Sciatic nerve (tissue), 2 donors: ENCODE measurements around the gene ERG. TPM values are rescaled to one million over a fixed set of nuclear protein-coding genes. Genes with fewer than 3 reads are reported as not detected.

Experiments
- ATAC-seq: fragments of 200-7000 bp; cut with Tn5 transposase; one replicate; pipeline ENCODE4 v1.9.1; 2020; ENCODE audit warnings: mild to moderate bottlenecking, moderate library complexity
- DNase-seq: peaks from one replicate; pipeline ENCODE4 v3.0.0-alpha.2; 2020; ENCODE audit warnings: low spot score
- intact Hi-C: fragments of 100-400 bp; cut with DNase I; formaldehyde crosslinking; loops from one replicate; pipeline ENCODE4 v1.14.2; 2022
- total RNA-seq: library from RNA; stranded (reverse); fragmentation: NEBNext Ultra II Directional; extraction: Animal tissue kit (Norgen Biotek cat#: 25700); gene quantifications from one replicate; pipeline ENCODE4 v1.2.1, GENCODE V29; 2021
- donor health status: DM: no; HTN: no; CAD: no.
- donor health status: DM: no; HTN: no; CAD: no.

ERG gene
- total RNA-seq, 1 donor from 2014 or later: 41.6 TPM

GRCh38 chr21:38410466-38410865 lies 87.8 kb downstream of the ERG start:
- intact Hi-C loops: no loop called here
- no peak for ATAC-seq
- DNase-seq: no peak

GRCh38 chr21:38409907-38410306 lies 88.4 kb downstream of the ERG start:
- DNase-seq: no peak
- ATAC-seq: no peak
- intact Hi-C loops: no loop called here

GRCh38 chr21:38404177-38404576 lies 94.1 kb downstream of the ERG start:
- intact Hi-C loops: no loop called here
- DNase-seq (no peak), ATAC-seq (no peak)

DNA sequence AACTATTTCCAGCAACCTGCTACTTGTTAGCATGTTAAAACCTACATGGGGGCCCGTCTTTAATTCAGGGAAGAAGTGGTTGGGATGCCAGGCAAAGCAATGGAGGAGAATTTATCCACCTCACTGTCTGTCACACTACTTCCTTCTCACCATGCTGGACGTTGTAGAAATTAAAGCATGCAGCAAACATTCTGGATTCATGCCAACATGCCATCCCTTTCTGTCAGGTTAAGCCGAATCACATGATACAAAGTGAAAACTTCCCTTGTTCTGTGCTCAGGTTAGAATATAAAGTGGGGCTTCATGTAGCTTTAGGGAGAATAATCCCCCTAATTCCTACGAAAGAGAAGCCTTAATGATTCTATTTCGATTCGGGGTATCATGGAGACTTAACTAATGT lies 95.5 kb downstream of the ERG start:
- intact Hi-C loops: no loop called here
- ATAC-seq: no peak
- DNase-seq: no peak

- DNase-seq: no peak
- ATAC-seq: no peak
- intact Hi-C loops: no loop called here
Measured at GRCh38 chr21:38402291-38402690, 96.0 kb downstream of the ERG start.

DNA sequence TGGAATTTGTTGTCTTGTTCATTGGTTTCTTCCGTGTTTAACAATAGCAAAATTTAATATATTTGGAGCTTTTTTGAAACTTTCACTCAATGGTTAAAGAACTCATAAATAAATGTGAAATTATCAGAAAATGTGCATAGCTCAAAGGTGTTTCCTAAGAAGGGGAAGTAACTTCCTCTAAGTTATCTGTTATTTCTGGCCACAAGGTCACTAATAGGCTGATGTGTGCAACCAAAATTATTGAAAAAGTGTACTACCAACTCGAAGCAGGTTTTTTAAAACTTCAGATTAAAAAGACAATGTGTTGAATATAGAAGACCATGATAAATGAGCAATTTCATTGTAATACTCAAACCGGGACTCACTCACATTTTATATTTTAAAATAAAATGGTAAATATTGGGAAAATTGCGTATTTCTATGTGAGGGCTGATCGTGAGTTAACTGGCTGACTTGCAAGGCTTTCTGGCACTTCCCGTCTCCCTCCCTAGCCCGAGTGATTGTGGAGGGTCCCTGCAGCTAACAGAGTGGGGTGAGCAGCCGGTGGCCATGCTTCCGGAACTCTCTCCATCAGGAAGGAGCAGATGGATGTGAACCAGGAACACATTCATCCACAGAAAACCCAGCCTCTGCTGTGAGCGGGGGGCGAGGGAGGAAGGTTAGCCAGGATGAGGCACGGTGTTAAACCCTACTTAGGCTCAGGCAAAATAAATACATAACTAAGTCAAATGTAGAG lies 96.9 kb downstream of the ERG start:
- ATAC-seq (no peak), DNase-seq (no peak)
- intact Hi-C loops: no loop called here

DNA sequence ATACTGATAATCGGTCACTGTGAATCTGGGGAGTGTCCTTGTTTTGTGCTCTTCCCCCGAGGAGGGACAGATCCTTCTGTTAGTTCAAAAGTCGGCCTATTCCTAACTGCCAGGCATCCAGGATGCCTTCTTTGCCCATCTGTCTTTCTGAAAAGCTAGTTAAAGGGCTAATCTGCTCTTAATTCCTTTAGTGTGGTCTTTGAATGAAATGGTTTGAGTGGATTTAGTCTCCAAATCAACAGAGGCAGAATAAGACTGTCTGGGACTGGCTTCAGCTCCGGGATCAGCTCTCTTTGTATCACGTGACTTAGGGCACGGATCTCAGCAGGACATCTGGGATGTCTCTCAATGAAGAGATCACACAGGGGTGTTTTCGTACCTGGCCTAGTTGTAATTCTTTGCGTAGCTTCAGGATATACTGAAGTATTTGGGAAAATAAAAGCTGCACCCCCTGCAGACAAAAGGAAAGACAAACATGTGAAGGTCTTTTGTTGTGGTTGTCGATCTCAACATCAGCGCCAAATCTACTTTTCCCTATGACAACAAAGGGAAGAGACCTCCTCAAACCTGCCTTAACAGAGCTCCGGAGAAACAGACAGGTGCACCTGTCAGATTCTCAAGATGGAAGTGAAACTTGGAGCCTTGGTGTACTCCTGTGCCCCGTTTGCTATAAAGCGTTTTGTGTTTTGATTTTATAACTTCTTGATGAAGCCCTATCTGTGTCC lies 97.9 kb downstream of the ERG start:
- ATAC-seq: no peak
- DNase-seq: no peak
- intact Hi-C loops: no loop called here

DNA sequence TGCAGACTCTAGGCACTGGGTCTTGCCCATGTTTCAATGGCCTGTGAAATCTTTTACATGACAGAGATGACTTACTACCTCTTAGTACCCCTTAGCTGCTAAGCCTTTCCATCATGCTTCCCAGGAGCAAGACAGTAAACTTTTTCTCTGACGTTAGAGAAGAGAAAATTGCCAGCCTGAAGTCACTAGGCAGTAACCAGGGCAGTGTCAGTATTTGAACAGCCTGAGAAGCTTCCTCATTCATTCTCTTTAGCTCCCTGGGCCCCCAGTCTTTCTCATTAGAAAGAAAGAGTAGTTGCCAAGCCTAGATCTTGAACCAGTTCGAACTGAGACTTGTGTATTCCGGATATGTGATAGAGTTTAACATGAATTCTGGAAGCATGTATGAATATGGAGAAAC lies 99.2 kb downstream of the ERG start:
- no peak for ATAC-seq
- intact Hi-C loops: no loop called here
- DNase-seq: no peak

GRCh38 chr21:38396325-38396724 lies 102.0 kb downstream of the ERG start:
- ATAC-seq (no peak), DNase-seq (no peak)
- intact Hi-C loops: no loop called here

- intact Hi-C loops: no loop called here
- ATAC-seq (no peak), DNase-seq (no peak)
Measured at GRCh38 chr21:38395581-38395980, 102.7 kb downstream of the ERG start.

DNA sequence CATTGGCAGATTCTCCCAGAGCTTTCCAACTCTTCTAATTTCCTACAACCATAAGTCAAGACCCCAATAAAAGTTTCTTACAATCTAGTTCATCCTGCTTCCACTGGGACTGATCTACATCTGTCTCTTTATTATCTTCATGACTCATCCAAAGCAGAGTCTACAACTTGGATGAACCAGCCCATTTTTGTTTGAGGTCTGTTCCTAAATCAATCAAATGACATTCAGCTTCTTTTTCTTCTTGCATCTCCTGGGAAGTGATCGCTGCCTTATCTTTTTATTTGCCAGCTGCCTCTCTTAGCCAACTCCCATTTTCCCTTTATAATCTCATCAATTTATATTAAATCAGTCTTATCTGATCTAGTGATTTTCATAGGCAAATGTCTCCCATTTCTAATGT lies 105.6 kb downstream of the ERG start:
- no peak for DNase-seq
- ATAC-seq: peak; percentile 76
- intact Hi-C loops: no loop called here

- ATAC-seq (no peak), DNase-seq (no peak)
- intact Hi-C loops: no loop called here
Measured at GRCh38 chr21:38389896-38390295, 108.4 kb downstream of the ERG start.

- no peak for DNase-seq
- ATAC-seq: no peak
- intact Hi-C loops: no loop called here
Measured at GRCh38 chr21:38389354-38389676, 109.0 kb downstream of the ERG start.

- ATAC-seq (no peak), DNase-seq (no peak)
- intact Hi-C loops: no loop called here
Measured at GRCh38 chr21:38388647-38389353, 109.5 kb downstream of the ERG start.

- DNase-seq: no peak
- intact Hi-C loops: no loop called here
- ATAC-seq: no peak
Measured at GRCh38 chr21:38388203-38388602, 110.1 kb downstream of the ERG start.

GRCh38 chr21:38386967-38387366 lies 111.3 kb downstream of the ERG start:
- intact Hi-C loops: no loop called here
- ATAC-seq: no peak

GRCh38 chr21:38385427-38386175 lies 112.7 kb downstream of the ERG start:
- ATAC-seq (no peak), DNase-seq (no peak)
- intact Hi-C loops: no loop called here

More at GRCh38 chr21:38386967-38387366, 111.3 kb downstream of the ERG start:
- DNase-seq: no peak

DNA sequence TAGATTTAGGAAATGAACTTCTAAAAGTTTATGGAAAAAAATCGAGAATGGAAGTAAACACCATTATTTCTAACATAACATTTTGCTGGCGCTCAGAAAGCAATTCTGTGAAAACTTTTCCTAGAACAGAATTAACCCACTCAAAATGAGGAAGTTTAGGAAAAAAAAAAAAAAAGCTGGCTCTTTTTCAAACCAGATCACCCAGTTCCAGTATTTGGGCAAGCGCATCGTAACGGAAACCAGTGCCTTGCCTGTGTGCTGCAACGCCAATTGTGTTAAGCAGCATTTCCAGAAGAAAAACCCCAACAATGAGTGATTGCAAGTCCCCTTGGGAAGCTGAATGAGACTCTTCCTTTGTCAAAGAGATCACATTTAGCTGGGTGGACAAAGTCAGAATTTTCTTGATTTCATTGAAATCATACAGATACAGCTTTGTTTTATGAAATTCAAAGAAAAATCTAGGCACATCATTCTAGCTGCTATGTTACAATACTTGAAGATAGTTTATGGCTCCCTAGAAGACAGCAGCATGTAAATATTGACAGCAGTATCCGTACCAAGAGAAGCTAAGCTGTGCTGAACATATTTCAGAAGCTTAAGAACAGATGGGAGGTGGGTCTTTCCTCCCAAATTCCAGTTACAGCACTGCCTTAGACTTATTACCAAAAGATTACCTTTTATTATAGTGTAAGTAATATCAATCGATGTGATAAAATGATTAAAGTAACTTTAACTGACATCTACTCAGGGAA lies 113.4 kb downstream of the ERG start:
- DNase-seq (no peak), ATAC-seq (no peak)
- intact Hi-C loops: no loop called here

DNA sequence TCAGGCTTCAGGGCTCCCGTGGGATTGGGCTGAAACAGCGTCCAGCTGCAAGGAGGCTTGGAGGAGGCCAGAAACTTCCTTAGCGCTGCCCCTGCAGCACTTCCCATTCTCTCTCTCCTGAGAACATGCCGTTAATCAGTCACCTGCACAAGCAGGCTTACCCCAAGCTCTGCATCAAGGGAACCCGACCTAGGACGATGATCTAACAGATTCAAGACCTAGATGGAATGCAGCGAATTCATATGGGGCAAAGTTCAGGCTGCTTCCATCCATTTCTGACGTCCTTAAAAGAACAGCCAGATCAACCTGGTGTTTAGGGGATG lies 114.1 kb downstream of the ERG start:
- DNase-seq (no peak), ATAC-seq (no peak)
- intact Hi-C loops: no loop called here
